Measurements from ENCODE around the gene HOTAIR. TPM values are rescaled to one million over a fixed set of nuclear protein-coding genes. Genes with fewer than 3 reads are reported as not detected.

Gene HOTAIR
- total RNA-seq, 1 experiment from 2014 or later, result not detected

- Histone ChIP-seq H2BK5ac (ENCODE audit: insufficient read length, low read length) (no peak overlapping the region), H4K91ac (ENCODE audit: insufficient read length, low read depth, low read length) (no peak overlapping the region), H3K4me1 (ENCODE audit: insufficient read depth, low read length) (no peaks in the 10 kb centered on the region), H3T11ph (ENCODE audit: low read length) (no peak overlapping the region), H2BK15ac (ENCODE audit: low read depth, low read length) (no peak overlapping the region), H3K4ac (ENCODE audit: low read depth, low read length) (no peak overlapping the region), H4K20me1 (ENCODE audit: control insufficient read depth, insufficient read depth, insufficient read length) (no peaks in the 10 kb centered on the region), H3K23me2 (ENCODE audit: insufficient read length, low read depth, low read length, poor library complexity, severe bottlenecking) (peaks cover 10% of the 10 kb centered on the region), H3K27me3 (ENCODE audit: insufficient read depth, low read length) (peaks cover 93% of the 10 kb centered on the region), H3K4me2 (ENCODE audit: insufficient read depth, insufficient read length, low read length) (peak overlapping the region; percentile 77), H2BK20ac (ENCODE audit: low read depth, low read length, poor library complexity, severe bottlenecking) (no peak overlapping the region), H2BK12ac (ENCODE audit: insufficient read length, low read depth, low read length) (no peak overlapping the region), H3K9ac (ENCODE audit: extremely low read depth, insufficient read length, low read length) (no peak overlapping the region), H3K79me2 (ENCODE audit: insufficient read depth, low read length) (no peaks in the 10 kb centered on the region), H3K27ac (ENCODE audit: insufficient read length, low read depth, low read length) (no peak overlapping the region), H2BK120ac (ENCODE audit: low read depth, low read length, poor library complexity, severe bottlenecking) (no peak overlapping the region), H2AFZ (ENCODE audit: low read length) (no peak overlapping the region), H3K79me1 (ENCODE audit: insufficient read depth, low read depth, low read length, poor library complexity, severe bottlenecking) (no peaks in the 10 kb centered on the region), H3K18ac (ENCODE audit: insufficient read length, low read depth, low read length) (no peak overlapping the region), H4K8ac (replicated peaks; ENCODE audit: insufficient read length, low read depth, low read length) (no peak overlapping the region), H2AK5ac (ENCODE audit: insufficient read length, low read length) (no peak overlapping the region), H4K5ac (ENCODE audit: insufficient read length, low read depth, low read length) (no peak overlapping the region), H3K56ac (ENCODE audit: insufficient read length, low read depth, low read length) (no peak overlapping the region), H3K9me3 (ENCODE audit: control insufficient read depth, low read depth, low read length) (no peaks in the 10 kb centered on the region), H3K14ac (ENCODE audit: insufficient read depth, low read length) (no peak overlapping the region), H3K23ac (ENCODE audit: insufficient read length, low read depth, low read length) (no peak overlapping the region)
- no peak for TF ChIP-seq CTCF (conservative IDR thresholded peaks at IDR 0.05)
- Mint-ChIP-seq H3K9me3 (peaks cover 0 to 2% of the 10 kb centered on the region in 2 experiments; a peak in 2 of 5 replicates), H3K4me3 (peak overlapping the region; percentile 38 to 77), H3K27ac (no peak overlapping the region), H3K27me3 (ENCODE audit: low read depth) (peaks cover 100% of the 10 kb centered on the region), H3K4me1 (peaks cover 13 to 26% of the 10 kb centered on the region in 2 experiments), H3K36me3 (ENCODE audit: insufficient read depth in 1 of 3, low read depth in 3 of 3) (no peaks in the 10 kb centered on the region)
- no CpG with 5 or more reads among the region's 34 CpGs for WGBS (ENCODE audit: extremely low coverage, insufficient read length, low lambda C conversion rate)
- DNase-seq, result peak; percentile 93
These were observed 43.2 kb upstream of the HOTAIR start for GRCh38 chr12:54017878-54018467.
